Activated CD4-positive, CD25-positive, alpha-beta regulatory T cell treated with anti-CD3 and anti-CD28 coated beads, Interleukin-2, amount 50 U/mL, for 72 hours (primary cell): ENCODE measurements around the gene CAPZA3.
"Not testable (repeated sequence)": the region's sequence is repeated elsewhere in the genome, so short reads cannot be mapped to it uniquely, and the experiment has no call there.

Experiments used
- DNase-seq: peaks from one replicate; pipeline ENCODE4 v3.0.0; 2021

The CAPZA3 gene

GRCh38 chr12:18754124-18754707 lies 16.3 kb downstream of the CAPZA3 start:
- no peak for DNase-seq

GRCh38 chr12:18755341-18755740 lies 17.4 kb downstream of the CAPZA3 start:
- DNase-seq: no peak

- DNase-seq: not testable (repeated sequence)
These were observed 28.6 kb downstream of the CAPZA3 start for GRCh38 chr12:18766479-18766878.

GRCh38 chr12:18782827-18783226 lies 44.9 kb downstream of the CAPZA3 start:
- DNase-seq: no peak

- not testable (repeated sequence) for DNase-seq
These were observed 47.5 kb downstream of the CAPZA3 start for GRCh38 chr12:18785465-18785864.
